Measurements from ENCODE around the gene SYNJ2BP.
"Not testable (repeated sequence)": the region's sequence is repeated elsewhere in the genome, so short reads cannot be mapped to it uniquely, and the experiment has no call there.

SYNJ2BP gene, protein sequence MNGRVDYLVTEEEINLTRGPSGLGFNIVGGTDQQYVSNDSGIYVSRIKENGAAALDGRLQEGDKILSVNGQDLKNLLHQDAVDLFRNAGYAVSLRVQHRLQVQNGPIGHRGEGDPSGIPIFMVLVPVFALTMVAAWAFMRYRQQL

GRCh38 chr14:70416725-70417349, at the start of gene SYNJ2BP:
SYNJ2BP (minus strand) TSS chr14:70417090; CDS start chr14:70416963, 127 bp downstream.
- peak; percentile 14 to 25 (median 15) for DNase-seq (ENCODE audit: low read depth in 2 of 3, low spot score in 1 of 3)

GRCh38 chr14:70454731-70455130, 37.8 kb upstream of the SYNJ2BP start:
- DNase-seq (ENCODE audit: low read depth in 2 of 3, low spot score in 1 of 3): no peak

DNA sequence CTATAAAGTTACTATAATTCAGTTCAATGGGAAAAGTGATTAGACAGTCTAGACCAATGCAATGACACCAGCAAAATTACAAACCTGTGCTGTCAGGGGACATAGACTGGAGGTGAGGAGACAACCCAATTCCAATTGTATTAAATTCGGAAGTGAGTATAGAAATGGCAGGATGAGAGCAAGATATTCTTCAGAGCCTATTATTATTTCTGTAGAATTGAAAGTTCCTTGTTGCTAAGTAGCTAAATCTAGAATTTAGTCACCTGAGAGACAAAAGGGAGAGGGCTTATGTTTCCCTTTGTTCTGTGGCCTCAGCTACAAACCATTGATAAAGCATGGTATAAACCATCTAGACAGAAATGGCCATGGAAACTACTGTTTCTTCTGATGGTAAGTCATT, 35.0 kb upstream of the SYNJ2BP start, which contains the start of gene ADAM21:
ADAM21 (plus strand) TSS at position 301 of the 400 bp plus-strand sequence. CDS start 5,326 bp downstream, outside the sequence.
- DNase-seq (ENCODE audit: low read depth in 2 of 3, low spot score in 1 of 3): no peak

DNA sequence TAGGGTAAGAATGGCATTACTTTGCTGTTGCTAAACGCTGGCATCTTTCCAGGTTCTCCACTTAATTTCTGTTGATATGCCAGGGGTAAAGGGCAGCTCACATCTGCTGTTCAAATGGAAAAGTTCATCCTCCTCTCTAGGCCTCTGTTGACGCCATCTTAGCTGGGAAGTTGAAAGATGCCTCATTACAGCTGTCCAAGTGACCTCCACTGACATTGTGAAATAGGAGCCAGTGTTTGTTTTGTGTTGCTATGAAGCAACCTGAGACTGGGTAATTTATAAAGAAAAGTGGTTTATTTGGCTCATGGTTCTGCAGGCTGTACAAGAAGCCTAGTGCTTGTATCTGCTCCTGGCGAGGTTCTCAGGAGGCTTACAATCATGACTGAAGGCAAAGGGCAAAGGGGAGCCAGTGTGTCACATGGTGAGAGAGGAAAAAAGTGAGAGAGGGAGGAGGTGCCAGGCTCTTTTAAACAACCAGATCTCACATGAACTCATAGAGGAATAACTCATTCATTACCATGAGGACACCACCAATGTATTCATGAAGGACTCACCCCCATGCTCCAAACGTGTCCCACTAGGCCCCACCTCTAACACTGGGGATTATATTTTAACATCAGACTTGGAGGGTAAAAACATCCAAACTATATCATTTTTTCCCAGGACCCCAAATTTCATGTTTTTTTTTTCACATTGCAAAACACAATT, 31.9 kb upstream of the SYNJ2BP start:
- no peak for DNase-seq (ENCODE audit: low read depth in 2 of 3, low spot score in 1 of 3)

GRCh38 chr14:70442750-70443149, 25.9 kb upstream of the SYNJ2BP start:
- no peak for DNase-seq (ENCODE audit: low read depth in 2 of 3, low spot score in 1 of 3)

DNA sequence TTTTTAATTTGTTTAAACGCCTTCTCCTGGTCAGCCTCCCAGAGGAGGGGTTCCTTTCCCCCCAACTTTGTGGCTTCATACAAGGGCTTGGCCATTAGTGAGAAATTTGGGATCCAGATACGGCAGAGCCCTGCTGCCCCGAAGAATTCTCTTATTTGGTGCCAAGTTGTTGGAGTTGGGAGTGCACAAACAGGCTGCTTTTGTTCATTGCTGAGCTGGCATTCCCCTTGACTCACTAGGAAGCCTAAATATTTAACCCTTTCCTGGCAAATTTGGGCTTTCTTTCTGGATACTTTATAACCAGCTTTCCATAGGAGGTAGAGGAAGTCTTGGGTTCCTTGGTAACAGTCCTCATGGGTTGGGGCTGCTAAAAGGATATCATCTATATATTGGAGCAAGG, 24.8 kb upstream of the SYNJ2BP start:
- no peak for DNase-seq (ENCODE audit: low read depth in 2 of 3, low spot score in 1 of 3)

- no peak for DNase-seq (ENCODE audit: low read depth in 2 of 3, low spot score in 1 of 3)
These were observed 20.0 kb upstream of the SYNJ2BP start for GRCh38 chr14:70436867-70437266.

- not testable (repeated sequence) for DNase-seq (ENCODE audit: low read depth in 2 of 3, low spot score in 1 of 3)
These were observed 9.7 kb upstream of the SYNJ2BP start for GRCh38 chr14:70426555-70426954.

DNA sequence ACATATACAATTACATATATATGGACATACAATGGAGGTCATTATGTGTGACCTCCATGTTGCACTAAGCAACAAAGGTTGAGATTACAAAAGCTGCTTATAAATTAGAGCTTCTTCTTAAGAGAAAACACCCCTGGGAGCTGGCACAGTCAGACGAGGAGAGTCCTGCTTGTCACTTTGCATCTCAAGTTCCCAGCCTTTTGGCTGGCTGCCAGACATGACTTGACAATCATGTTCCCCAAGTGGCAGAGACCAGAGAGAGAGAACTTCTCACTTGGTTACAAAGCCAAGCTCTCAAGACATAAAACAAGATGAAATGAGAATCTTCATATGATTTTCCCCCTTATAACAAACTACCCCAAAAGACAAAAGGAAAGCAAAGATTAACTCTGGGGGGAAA, 8.5 kb upstream of the SYNJ2BP start:
- no peak for DNase-seq (ENCODE audit: low read depth in 2 of 3, low spot score in 1 of 3)

- DNase-seq (ENCODE audit: low read depth in 2 of 3, low spot score in 1 of 3): no peak
These were observed 5.6 kb upstream of the SYNJ2BP start for GRCh38 chr14:70422538-70422937.

DNA sequence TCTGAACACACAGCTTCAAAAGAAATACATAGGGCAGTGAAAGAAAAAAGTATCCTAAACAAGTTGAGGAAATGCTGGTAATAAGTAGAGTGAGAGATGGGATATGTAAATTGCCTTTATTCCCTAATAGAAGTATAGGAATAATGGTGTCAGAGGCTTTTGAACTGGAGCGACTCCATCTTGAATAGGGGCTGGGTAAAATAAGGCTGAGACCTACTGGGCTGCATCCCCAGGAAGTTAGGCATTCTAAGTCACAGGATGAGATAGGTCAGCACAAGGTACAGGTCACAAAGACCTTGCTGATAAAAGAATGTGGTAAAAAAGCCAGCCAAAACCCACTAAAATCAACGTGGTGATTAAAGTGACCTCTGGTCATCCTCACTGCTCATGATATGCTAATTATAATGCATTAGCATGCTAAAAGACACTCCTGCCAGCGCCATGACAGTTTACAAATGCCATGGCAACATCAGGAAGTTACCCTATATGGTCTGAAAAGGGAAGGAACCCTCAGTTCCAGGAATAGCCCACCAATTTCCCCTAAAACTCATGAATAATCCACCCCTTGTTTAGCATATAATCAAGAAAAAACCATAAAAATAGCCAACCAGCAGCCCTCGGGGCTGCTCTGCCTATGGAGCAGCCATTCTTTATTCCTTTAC, 2.5 kb upstream of the SYNJ2BP start:
- DNase-seq (ENCODE audit: low read depth in 2 of 3, low spot score in 1 of 3): not testable (repeated sequence)

DNA sequence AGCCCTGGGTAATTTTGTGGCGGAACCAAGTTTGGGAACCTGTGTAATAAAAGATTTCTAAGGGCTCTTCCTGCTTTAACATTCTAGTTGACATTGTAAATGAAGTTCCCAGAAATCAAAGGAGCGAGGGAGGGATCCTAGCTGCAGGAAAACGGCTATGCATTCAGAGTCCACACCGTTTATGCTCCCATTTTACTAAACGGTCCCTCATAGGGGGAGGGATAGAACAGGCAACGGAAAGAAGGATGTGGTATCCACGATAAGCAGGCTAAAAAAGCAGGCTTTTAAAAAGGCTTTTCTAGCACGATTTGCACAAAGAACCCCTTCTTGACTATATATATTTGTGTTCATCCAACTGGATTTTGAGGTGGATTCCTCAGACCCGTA, 559 bp downstream of the SYNJ2BP start:
- DNase-seq (ENCODE audit: low read depth in 2 of 3, low spot score in 1 of 3): no peak

DNA sequence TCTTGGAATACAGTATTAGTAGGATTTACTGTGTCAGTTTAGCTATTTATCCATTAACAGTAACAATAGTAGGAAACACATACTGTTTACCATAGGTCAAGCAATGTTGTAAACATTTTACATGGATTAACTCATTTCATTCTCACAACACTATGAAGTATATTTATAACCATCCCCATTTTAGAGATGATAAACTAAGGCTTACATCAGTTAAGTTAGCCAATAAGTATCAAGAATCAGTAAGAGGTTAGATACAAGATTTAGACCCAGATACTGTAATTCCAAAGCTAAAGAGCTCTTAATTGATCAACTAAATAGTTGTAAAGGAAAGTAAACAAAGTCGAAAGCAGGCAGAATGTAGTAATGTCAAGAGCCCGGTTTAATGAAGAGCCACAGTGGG, 1.1 kb downstream of the SYNJ2BP start:
- no peak for DNase-seq (ENCODE audit: low read depth in 2 of 3, low spot score in 1 of 3)

DNA sequence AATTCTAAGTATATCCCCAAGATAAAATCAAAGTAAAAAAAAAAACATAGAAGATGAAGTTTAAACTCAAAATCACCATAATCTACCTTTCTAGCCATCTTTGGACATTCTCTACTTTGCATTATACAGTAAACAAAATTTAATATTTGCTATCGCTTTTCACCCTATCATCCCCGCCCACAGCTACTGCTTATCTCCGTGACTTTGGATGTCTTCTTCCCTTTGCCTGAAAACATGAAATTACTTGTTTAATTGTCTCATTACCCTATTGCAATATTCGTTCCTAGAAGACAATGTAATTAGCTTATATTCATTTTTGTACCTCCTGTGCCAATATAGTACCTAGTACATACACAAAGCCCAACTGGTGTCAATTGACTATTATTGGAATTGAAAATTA, 9.3 kb downstream of the SYNJ2BP start:
- DNase-seq (ENCODE audit: low read depth in 2 of 3, low spot score in 1 of 3): no peak

DNA sequence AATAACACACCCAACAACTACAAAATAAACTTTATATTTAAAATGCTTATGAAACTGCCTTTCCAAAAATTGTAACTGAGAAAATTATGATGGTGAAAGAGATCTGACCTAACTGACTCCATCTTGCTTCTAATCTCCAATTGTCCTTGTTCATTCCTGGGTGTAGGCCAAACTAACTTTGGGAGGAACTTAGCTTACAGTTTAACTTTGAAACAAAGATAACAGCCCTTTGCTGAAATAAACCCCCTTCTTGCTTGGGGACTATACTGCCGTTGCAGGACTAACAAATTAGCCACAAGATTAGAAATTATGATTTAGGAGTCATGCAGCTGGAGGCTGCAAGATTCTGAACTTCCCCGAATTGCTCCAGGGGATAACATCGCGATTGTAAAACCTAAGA, 10.7 kb downstream of the SYNJ2BP start:
- DNase-seq (ENCODE audit: low read depth in 2 of 3, low spot score in 1 of 3): not testable (repeated sequence)

DNA sequence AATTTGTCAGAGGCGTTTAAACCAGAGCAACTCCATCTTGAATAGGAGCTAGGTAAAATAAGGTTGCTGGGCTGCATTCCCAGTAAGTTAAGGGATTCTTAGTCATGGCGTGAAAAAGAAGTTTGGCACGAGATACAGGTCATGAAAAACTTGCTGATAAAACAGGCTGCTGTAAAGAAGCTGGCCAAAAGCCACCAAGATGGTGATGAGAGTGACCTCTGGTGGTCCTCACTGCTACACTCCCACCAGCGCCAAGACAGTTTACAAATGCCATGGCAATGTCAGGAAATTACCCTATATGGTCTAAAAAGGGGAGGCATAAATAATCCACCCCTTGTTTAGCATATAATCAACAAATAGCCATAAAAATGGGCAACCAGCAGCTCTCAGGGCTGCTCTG, 13.6 kb downstream of the SYNJ2BP start:
- DNase-seq (ENCODE audit: low read depth in 2 of 3, low spot score in 1 of 3): not testable (repeated sequence)

GRCh38 chr14:70401643-70402042, 15.2 kb downstream of the SYNJ2BP start:
- no peak for DNase-seq (ENCODE audit: low read depth in 2 of 3, low spot score in 1 of 3)

DNA sequence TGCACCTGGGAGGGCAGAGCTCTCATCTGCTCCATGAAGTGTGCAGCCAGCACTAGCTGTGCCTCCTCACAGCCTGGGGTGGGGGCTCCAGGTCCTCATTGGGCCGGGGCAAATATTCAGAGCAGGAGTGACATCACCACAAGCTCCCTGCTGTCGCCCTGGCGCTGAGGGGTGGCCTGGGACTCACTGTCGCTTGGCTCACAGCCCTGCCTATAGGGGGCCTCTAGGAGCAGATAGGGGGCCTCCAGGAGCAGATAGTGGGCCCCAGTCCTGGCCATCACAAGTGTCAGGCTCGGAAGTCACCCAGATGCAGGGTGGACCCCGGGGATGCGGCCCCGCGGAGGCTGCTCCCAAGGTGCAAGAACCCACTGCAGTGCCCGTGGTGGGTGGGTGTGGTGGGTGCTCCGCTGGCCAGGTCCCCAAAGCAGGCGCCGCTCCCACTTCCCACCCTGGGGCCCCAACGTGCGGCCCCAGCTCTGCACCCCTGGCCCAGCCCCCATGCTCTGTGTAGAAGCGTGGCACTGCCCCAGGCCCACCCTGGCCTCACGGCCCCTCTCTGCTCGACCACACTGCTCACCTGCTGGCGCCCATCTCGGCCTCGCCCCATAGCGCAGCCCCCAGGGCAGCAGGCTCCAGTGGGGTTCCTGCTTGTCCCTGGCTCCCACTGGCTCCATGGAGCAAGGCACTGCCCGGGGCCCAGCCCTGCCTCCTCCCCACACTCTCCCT, 18.0 kb downstream of the SYNJ2BP start:
- DNase-seq (ENCODE audit: low read depth in 2 of 3, low spot score in 1 of 3): no peak

DNA sequence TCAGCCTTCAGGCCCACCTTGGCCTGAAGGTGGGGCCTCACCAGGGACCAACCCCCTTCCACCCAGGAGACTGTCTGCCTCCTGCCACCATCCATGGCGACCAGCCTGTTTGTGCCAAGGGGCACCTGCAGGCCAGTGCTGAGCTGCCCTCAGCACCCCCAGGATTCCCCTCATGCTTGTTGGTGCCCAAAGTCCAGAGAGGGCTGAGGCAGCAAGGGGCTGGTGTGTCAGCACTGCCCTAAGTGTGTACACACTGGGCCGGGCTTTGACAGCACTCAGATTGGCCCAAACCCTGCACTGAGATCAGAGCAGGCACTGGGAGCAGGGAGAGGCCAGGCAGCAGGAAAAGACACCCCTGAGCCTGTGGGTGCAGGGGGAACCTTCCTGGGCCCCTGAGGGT, 18.6 kb downstream of the SYNJ2BP start:
- DNase-seq (ENCODE audit: low read depth in 2 of 3, low spot score in 1 of 3): no peak

- no peak for DNase-seq (ENCODE audit: low read depth in 2 of 3, low spot score in 1 of 3)
These were observed 19.1 kb downstream of the SYNJ2BP start for GRCh38 chr14:70397746-70398145.

GRCh38 chr14:70394674-70395306, 22.1 kb downstream of the SYNJ2BP start:
- no peak for DNase-seq (ENCODE audit: low read depth in 2 of 3, low spot score in 1 of 3)

Measured in stimulated activated CD4-positive, alpha-beta T cell treated with anti-CD3 and anti-CD28 coated beads, Interleukin-12 subunit alpha, Interleukin-12 subunit beta, amount 100 ng/mL, for 48 hours (primary cell).